GM10248 (cell line): ENCODE data around the gene KCNA1.
A peak's percentile ranks its signal among the peaks of the same experiment; 100 is the strongest.

Experiments used
- CTCF ChIA-PET: fragments of 300-600 bp; sonication (Branson Sonifier 250); formaldehyde crosslinking; extraction: SDS; loops from one replicate; lab custom pipeline; 2021; ENCODE audit warnings: antibody characterized with exemption; lab: Yijun Ruan, JAX
- POLR2A ChIA-PET: fragments of 350-650 bp; sonication (Branson Sonifier 250); formaldehyde crosslinking; extraction: SDS; loops from one replicate; lab custom pipeline; 2020; ENCODE audit warnings: antibody characterized with exemption; lab: Yijun Ruan, JAX
- DNase-seq: peaks from one replicate; pipeline ENCODE4 v3.0.0; 2012; ENCODE audit errors: extremely low spot score
- CTCF ChIP-seq: IDR thresholded peaks from 2 replicates; pipeline ENCODE4 v1.5.1; 2012; ENCODE audit warnings: mild to moderate bottlenecking, low read depth; ENCODE audit errors: extremely low read depth, missing control alignments, control extremely low read depth

KCNA1 gene

DNA sequence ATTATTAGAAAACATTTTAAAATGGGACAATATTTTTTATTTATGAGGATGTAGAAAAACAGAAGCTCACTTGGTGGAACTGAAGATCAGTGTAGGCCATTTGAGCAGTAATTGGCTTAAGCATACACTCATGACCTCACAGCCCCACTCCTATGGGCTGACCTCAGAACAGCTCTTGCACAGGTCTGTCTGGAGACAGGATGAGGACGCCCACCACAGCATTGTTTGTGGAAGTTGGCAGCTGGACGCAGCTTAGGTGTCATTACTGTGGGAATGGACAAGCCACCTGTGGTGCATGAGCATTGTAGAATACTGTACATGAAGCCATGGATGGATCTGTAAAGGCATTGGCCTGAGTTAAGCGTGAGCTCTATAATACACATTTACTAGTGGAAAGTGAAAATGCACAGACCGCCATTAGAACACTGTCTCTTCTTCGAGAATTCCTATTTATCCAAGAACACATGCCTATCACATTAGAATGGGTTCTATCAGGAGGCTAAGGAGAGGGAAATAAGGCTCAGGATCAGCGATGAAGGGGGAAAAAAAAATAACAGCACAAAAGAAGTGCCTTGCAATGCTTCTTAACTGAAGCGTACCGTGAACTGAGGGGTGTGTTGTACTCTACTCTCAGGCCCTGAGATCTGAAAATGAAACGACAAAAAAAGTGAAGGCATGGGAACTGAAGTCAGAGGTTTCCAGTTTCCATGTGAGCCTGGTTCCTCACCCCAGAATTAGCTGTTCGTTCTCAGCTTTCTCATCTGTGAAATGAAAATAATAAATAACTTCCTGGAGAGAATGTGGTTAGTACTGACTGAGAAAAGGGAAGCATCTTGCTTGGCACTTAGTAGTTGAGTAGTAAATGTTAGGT is 33.6 kb downstream of the KCNA1 start:
- ChIA-PET POLR2A (no interaction called here), CTCF (interaction anchor here (0.7 to 5.9 kb wide), 12 partner anchors 10 to 140 kb away, joined by 3 to 40 read pairs (median 3); no protein-coding TSS in a partner anchor)
- TF ChIP-seq CTCF = no peak
- DNase-seq = peak; percentile 65

DNA sequence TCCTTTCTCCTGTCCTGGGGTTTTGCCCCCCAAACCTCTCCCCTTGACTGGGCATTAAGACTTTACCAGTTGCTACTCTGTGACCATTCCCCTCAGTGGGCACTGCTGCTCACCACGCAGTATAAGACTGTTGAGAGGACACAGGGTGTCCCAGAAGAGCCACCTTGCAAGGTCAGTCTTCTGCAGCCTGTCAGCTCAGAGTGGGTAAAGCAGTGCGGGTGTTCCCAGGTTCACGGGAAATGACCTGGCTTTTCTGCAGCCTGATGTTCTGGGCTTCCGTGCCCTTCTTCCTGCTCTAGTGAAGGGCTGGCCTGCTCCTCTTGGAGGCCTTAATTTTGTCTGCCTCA is 34.2 kb downstream of the KCNA1 start:
- ChIA-PET POLR2A (no interaction called here), CTCF (interaction anchor here (1.1 to 5.9 kb wide), 7 partner anchors 12 to 140 kb away, joined by 3 to 40 read pairs (median 4); no protein-coding TSS in a partner anchor)
- no peak for DNase-seq

GRCh38 chr12:4947253-4947652 is 37.5 kb downstream of the KCNA1 start:
- DNase-seq = no peak
- ChIA-PET CTCF (interaction anchor here (1.0 to 1.5 kb wide), 3 partner anchors 12 to 92 kb away, joined by 3 to 4 read pairs (median 3); no protein-coding TSS in a partner anchor), POLR2A (no interaction called here)
- no peak for TF ChIP-seq CTCF

More for the DNA sequence above, 34.2 kb downstream of the KCNA1 start:
- TF ChIP-seq CTCF = no peak

GRCh38 chr12:4951083-4951482 is 41.4 kb downstream of the KCNA1 start:
- no peak for TF ChIP-seq CTCF
- no peak for DNase-seq
- POLR2A ChIA-PET = no interaction called here
- CTCF ChIA-PET = interaction anchor here (1.0 kb wide), 1 partner anchor 95 kb away, joined by 9 read pairs; no protein-coding TSS in a partner anchor

GRCh38 chr12:4951601-4952000 is 41.9 kb downstream of the KCNA1 start:
- ChIA-PET POLR2A (no interaction called here), CTCF (interaction anchor here (1.0 kb wide), 1 partner anchor 96 kb away, joined by 9 read pairs; no protein-coding TSS in a partner anchor)
- TF ChIP-seq CTCF = no peak

GRCh38 chr12:4954621-4955354 is 45.1 kb downstream of the KCNA1 start:
- CTCF ChIA-PET = interaction anchor here (1.6 to 8.3 kb wide), 3 partner anchors 8 to 97 kb away, joined by 5 to 56 read pairs (median 5); no protein-coding TSS in a partner anchor
- POLR2A ChIA-PET = no interaction called here
- no peak for DNase-seq
- TF ChIP-seq CTCF = no peak

More at GRCh38 chr12:4951601-4952000, 41.9 kb downstream of the KCNA1 start:
- no peak for DNase-seq
